Activated CD4-positive, alpha-beta T cell treated with anti-CD3 and anti-CD28 coated beads, Interleukin-2, Interleukin-4, amounts not matched to agents 100 ng/mL and 50 ng/mL, durations not matched to agents 16 hours and 8 hours (primary cell): ENCODE results near the gene NMRK2.

Experiments used
- DNase-seq: peaks from one replicate; pipeline ENCODE4 v3.0.0-alpha.2; 2020; ENCODE audit warnings: low spot score

Gene NMRK2

GRCh38 chr19:3981736-3982681 lies 49.1 kb downstream of the NMRK2 start:
- DNase-seq, result no peak

- no peak for DNase-seq
These were observed 50.1 kb downstream of the NMRK2 start for GRCh38 chr19:3982701-3983541.

GRCh38 chr19:3983542-3983914 lies 50.7 kb downstream of the NMRK2 start:
- no peak for DNase-seq

GRCh38 chr19:3983936-3984583 lies 51.2 kb downstream of the NMRK2 start:
- peak; percentile 41 for DNase-seq

GRCh38 chr19:3984584-3984907 lies 51.7 kb downstream of the NMRK2 start:
- no peak for DNase-seq

GRCh38 chr19:3984908-3985642 lies 52.2 kb downstream of the NMRK2 start, which contains the start of gene EEF2:
EEF2 (minus strand) TSS chr19:3985463; CDS start chr19:3985380, 83 bp downstream.
- peak; percentile 93 for DNase-seq

GRCh38 chr19:3985643-3986259 lies 52.9 kb downstream of the NMRK2 start:
- no peak for DNase-seq

GRCh38 chr19:3986260-3987041 lies 53.6 kb downstream of the NMRK2 start:
- peak; percentile 75 for DNase-seq

GRCh38 chr19:3987619-3988371 lies 54.9 kb downstream of the NMRK2 start:
- DNase-seq, result peak; percentile 91

GRCh38 chr19:3990815-3991117 lies 57.9 kb downstream of the NMRK2 start:
- no peak for DNase-seq
